Esophagus (tissue), 2 donors: ENCODE results near the gene ZKSCAN8. TPM values are rescaled to one million over a fixed set of nuclear protein-coding genes. Genes with fewer than 3 reads are reported as not detected.
"Not testable (repeated sequence)": the region's sequence is repeated elsewhere in the genome, so short reads cannot be mapped to it uniquely, and the experiment has no call there.

Experiments used
- H3K27ac ChIP-seq, 2 donors: one replicate each; pipeline ENCODE4 v1.5.1; 2013; ENCODE audit warnings: low read depth in 2 of 2, mild to moderate bottlenecking in 2 of 2, inconsistent platforms in 1 of 2, low read length in 1 of 2, moderate library complexity in 1 of 2
- H3K27me3 ChIP-seq, 2 donors: one replicate each; pipeline ENCODE4 v1.6.1; 2013; ENCODE audit warnings: low read length in 2 of 2, control low read depth in 1 of 2, mild to moderate bottlenecking in 1 of 2; ENCODE audit not compliant: insufficient read depth in 2 of 2, control insufficient read depth in 1 of 2
- H3K36me3 ChIP-seq, 2 donors: one replicate each; pipeline ENCODE4 v1.6.1; 2013; ENCODE audit warnings: low read length in 1 of 2; ENCODE audit not compliant: control insufficient read depth in 2 of 2, insufficient read depth in 2 of 2
- H3K4me1 ChIP-seq, 2 donors: one replicate each; pipeline ENCODE4 v1.6.1; 2013; ENCODE audit warnings: low read length in 1 of 2; ENCODE audit not compliant: control insufficient read depth in 2 of 2, insufficient read depth in 2 of 2
- H3K4me3 ChIP-seq, 2 donors: one replicate each; pipeline ENCODE4 v1.5.1; 2013; ENCODE audit warnings: low read length in 2 of 2, mild to moderate bottlenecking in 2 of 2, low read depth in 1 of 2, moderate library complexity in 1 of 2
- H3K9me3 ChIP-seq, 2 donors: one replicate each; pipeline ENCODE4 v1.6.1; 2013; ENCODE audit warnings: mild to moderate bottlenecking in 2 of 2, low read depth in 1 of 2, low read length in 1 of 2, moderate library complexity in 1 of 2; ENCODE audit not compliant: control insufficient read depth in 2 of 2, insufficient read depth in 1 of 2
- WGBS, 2 donors: extraction: QIAGEN DNeasy Blood & Tissue Kit; methylation state at CpG; one replicate each; pipeline ENCODE4 v1.1.7; 2013; 5-methylcytosine and 5-hydroxymethylcytosine counted together
- polyA plus RNA-seq, 2 donors: library from polyadenylated mRNA; stranded (reverse); fragments of 200-250 nt; gene quantifications; one replicate each; pipeline ENCODE4 v1.2.3, GENCODE V29; 2013
- donor health status: healthy with polysubstance abuse.
- donor health status: Bipolar disorder and iron deficiency.

ZKSCAN8 gene
- polyA plus RNA-seq: 1 to 10 TPM; 1.7 to 2.7 TPM

- Histone ChIP-seq H3K4me1 (peaks cover 0 to 3% of the 10 kb centered on the region in 2 donors), H3K27me3 (no peaks in the 10 kb centered on the region), H3K4me3 (peak within 1 kb of the TSS; percentile 92 to 98), H3K27ac (peak within 1 kb of the TSS; percentile 68 to 76), H3K9me3 (peaks cover 0 to 2% of the 10 kb centered on the region in 2 donors), H3K36me3 (no peaks in the 10 kb centered on the region)
- WGBS, 2 donors: 0% methylated on average over 52 of the region's 52 CpGs
These were observed at the start of gene ZKSCAN8 for GRCh38 chr6:28141500-28142329. Gene ZKSCAN8, plus strand, starts transcription at chr6:28141883. Its CDS starts 6,525 bp downstream, at chr6:28148408.

- not testable (repeated sequence) for H3K27me3 ChIP-seq
These were observed 39.5 kb upstream of the ZKSCAN8 start for GRCh38 chr6:28102222-28102621.

GRCh38 chr6:28102699-28103098, 39.0 kb upstream of the ZKSCAN8 start:
- H3K27ac ChIP-seq, H3K27me3 ChIP-seq, H3K4me1 ChIP-seq, H3K36me3 ChIP-seq, H3K4me3 ChIP-seq, H3K9me3 ChIP-seq: not testable (repeated sequence)

More at GRCh38 chr6:28102222-28102621, 39.5 kb upstream of the ZKSCAN8 start:
- not testable (repeated sequence) for H3K36me3 ChIP-seq, H3K9me3 ChIP-seq, H3K27ac ChIP-seq, H3K4me1 ChIP-seq, H3K4me3 ChIP-seq
- WGBS, 2 donors: 81 to 82% methylated on average over 7 of the region's 7 CpGs

GRCh38 chr6:28104392-28105244, 37.1 kb upstream of the ZKSCAN8 start:
- H3K4me3 ChIP-seq: peak overlapping the region; percentile 77 to 89
- 1% methylated on average over 54 of the region's 54 CpGs for WGBS, 2 donors
- H3K9me3 ChIP-seq: no peaks in the 10 kb centered on the region
- H3K27ac ChIP-seq: peak overlapping the region; percentile 81 to 92
- no peaks in the 10 kb centered on the region for H3K36me3 ChIP-seq
- no peaks in the 10 kb centered on the region for H3K27me3 ChIP-seq
- H3K4me1 ChIP-seq: no peaks in the 10 kb centered on the region

- Histone ChIP-seq H3K9me3 (no peaks in the 10 kb centered on the region), H3K27me3 (no peaks in the 10 kb centered on the region), H3K36me3 (no peaks in the 10 kb centered on the region), H3K27ac (peak overlapping the region in 1 of 2 donors; percentile 92), H3K4me3 (peak overlapping the region; percentile 77 to 89), H3K4me1 (no peaks in the 10 kb centered on the region)
- 26% methylated on average over 5 of the region's 5 CpGs for WGBS, 2 donors
These were observed 36.4 kb upstream of the ZKSCAN8 start for GRCh38 chr6:28105245-28105639.

GRCh38 chr6:28107506-28107905, 34.2 kb upstream of the ZKSCAN8 start:
- Histone ChIP-seq H3K4me1 (no peaks in the 10 kb centered on the region), H3K36me3 (no peaks in the 10 kb centered on the region), H3K4me3 (no peak overlapping the region), H3K27ac (no peak overlapping the region), H3K27me3 (no peaks in the 10 kb centered on the region), H3K9me3 (no peaks in the 10 kb centered on the region)
- WGBS, 2 donors: 82 to 83% methylated on average over 3 of the region's 3 CpGs

- H3K4me3 ChIP-seq: no peak overlapping the region
- H3K9me3 ChIP-seq: no peaks in the 10 kb centered on the region
- no peaks in the 10 kb centered on the region for H3K36me3 ChIP-seq
- no peak overlapping the region for H3K27ac ChIP-seq
- H3K27me3 ChIP-seq: no peaks in the 10 kb centered on the region
- no peaks in the 10 kb centered on the region for H3K4me1 ChIP-seq
- WGBS, 2 donors: 77 to 92% methylated on average over 3 of the region's 3 CpGs
These were observed 29.7 kb upstream of the ZKSCAN8 start for GRCh38 chr6:28111964-28112363.

- Histone ChIP-seq H3K27ac (no peak overlapping the region), H3K4me3 (no peak overlapping the region), H3K36me3 (no peaks in the 10 kb centered on the region), H3K4me1 (no peaks in the 10 kb centered on the region), H3K27me3 (no peaks in the 10 kb centered on the region), H3K9me3 (no peaks in the 10 kb centered on the region)
- 76 to 80% methylated on average over 2 of the region's 2 CpGs for WGBS, 2 donors
These were observed 25.9 kb upstream of the ZKSCAN8 start for GRCh38 chr6:28115799-28116198.

- WGBS, 2 donors: 90 to 94% methylated on average over 2 of the region's 2 CpGs
- no peaks in the 10 kb centered on the region for H3K27me3 ChIP-seq
- no peak overlapping the region for H3K27ac ChIP-seq
- no peak overlapping the region for H3K4me3 ChIP-seq
- H3K36me3 ChIP-seq: no peaks in the 10 kb centered on the region
- no peaks in the 10 kb centered on the region for H3K4me1 ChIP-seq
- H3K9me3 ChIP-seq: no peaks in the 10 kb centered on the region
These were observed 24.2 kb upstream of the ZKSCAN8 start for GRCh38 chr6:28117386-28118050.
